ENCODE results near the gene RPL19. TPM values are rescaled to one million over a fixed set of nuclear protein-coding genes. Genes with fewer than 3 reads are reported as not detected.

The RPL19 gene
- total and polyA plus RNA-seq, 8 donors = 1,114 to 4,546 (median 2,476) TPM

DNA sequence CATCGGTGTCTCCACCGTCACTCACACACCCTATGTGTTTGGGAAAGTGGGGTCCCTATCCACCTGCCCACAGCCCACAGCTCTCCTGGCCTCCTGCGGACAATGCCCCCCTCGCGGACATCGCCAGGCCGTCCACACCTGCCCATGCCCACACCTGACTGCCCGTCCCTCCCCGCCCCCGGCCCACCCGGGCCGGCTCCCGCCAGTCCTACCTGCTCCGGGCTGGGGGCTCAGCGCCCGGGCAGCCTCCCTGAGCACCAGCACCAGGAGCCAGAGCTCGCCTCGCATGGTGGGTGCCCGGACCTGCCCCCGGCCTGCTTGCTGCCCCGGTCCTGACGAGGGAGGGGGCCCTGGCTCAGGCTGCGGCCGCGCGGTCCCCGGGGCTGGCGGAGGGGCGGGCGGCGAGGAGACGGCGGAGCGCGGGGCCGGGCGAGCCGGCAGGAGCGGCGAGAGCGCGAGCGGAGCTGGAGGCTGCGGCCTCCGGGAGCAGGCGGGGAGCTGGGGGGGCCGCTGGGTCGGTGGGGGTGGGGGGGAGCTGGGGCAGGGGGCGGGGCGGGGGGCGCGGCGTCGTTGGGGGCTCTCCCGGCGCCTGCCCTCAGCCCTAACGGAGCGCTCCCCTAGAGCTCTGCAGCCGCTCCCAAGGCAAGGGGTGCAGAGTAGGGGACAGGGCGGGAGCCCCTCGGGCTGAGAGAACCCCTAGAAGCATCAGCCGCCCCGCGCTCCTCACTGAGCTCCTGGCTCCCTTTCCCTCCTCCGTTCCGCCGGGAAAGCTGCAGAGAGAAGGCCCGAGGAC is 48.7 kb upstream of the RPL19 start, which contains the start of gene PLXDC1:
Gene PLXDC1 (minus strand): TSS at position 488 of the 793 bp plus-strand sequence. CDS start 200 bp downstream, at position 288.
- H3K27ac ChIP-seq = peak within 1 kb of the TSS; percentile 31 to 96 (median 90)
- peaks cover 21 to 42% (median 32%) of the 10 kb centered on the region in 4 donors for H3K4me1 ChIP-seq
- 1 to 8% (median 3%) methylated on average over 22 to 64 of the region's 68 CpGs for WGBS, 5 donors
- peak in 1 of 2 donors; percentile 69 for DNase-seq
- H3K9me3 ChIP-seq = no peaks in the 10 kb centered on the region
- peaks cover 0 to 33% (median 23%) of the 10 kb centered on the region in 3 donors for H3K27me3 ChIP-seq
- intact Hi-C loops (cut with DNase I; ENCODE audit: low total_unique reads) = loop anchor here (5.0 kb wide), 2 partner anchors 79 to 169 kb away; no protein-coding TSS in a partner anchor
- peak within 1 kb of the TSS; percentile 58 to 96 (median 66) for H3K4me3 ChIP-seq
- TF ChIP-seq, protein P1, sequence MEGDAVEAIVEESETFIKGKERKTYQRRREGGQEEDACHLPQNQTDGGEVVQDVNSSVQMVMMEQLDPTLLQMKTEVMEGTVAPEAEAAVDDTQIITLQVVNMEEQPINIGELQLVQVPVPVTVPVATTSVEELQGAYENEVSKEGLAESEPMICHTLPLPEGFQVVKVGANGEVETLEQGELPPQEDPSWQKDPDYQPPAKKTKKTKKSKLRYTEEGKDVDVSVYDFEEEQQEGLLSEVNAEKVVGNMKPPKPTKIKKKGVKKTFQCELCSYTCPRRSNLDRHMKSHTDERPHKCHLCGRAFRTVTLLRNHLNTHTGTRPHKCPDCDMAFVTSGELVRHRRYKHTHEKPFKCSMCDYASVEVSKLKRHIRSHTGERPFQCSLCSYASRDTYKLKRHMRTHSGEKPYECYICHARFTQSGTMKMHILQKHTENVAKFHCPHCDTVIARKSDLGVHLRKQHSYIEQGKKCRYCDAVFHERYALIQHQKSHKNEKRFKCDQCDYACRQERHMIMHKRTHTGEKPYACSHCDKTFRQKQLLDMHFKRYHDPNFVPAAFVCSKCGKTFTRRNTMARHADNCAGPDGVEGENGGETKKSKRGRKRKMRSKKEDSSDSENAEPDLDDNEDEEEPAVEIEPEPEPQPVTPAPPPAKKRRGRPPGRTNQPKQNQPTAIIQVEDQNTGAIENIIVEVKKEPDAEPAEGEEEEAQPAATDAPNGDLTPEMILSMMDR (IDR thresholded peaks at IDR 0.05) = no peak
- TF ChIP-seq POLR2A (IDR thresholded peaks at IDR 0.05) = no peak
- no peaks in the 10 kb centered on the region for H3K36me3 ChIP-seq

DNA sequence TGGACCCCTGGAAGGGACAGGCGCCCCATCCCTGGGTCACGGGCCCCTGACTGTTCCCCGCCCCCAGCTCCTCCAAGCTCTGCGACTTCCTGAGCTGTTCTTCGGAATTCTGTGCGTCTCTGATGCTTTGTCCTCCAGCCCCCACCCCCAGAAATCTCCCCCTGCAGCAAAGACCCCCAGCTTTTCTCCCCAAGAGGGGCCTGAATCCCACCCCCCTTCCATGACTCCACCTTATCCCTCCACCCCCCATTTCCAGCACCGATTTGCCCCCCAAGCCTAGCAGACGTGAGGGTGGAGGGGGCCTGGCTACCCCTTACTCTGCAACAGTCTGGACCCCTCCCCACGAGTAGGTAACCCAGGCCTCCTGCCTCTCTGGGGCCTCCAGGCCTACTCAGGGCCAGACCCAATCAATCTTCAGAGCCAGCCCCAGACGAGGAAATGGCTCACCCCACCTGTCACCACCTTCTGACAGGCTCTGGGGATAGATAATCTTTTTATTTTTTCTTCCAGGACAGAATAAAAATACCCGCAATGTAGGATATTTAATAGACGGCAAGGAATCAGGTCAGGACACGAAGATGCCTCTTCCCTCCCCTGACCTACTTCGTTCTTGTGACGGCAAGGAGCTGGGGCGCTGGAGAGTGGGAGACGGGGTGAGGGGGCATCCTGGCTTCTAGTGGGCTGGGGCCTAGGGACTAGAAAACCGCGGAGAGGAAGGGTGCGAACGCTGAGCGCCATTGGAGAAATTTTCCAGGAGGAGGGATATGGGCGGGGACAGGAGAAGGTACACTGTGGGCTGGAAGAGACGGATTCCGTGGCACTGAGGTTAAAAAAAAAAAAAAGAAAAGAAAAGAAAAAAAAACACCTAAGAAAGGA is 47.9 kb upstream of the RPL19 start:
- Histone ChIP-seq H3K4me3 (peak overlapping the region; percentile 58 to 96 (median 66)), H3K27ac (peak overlapping the region; percentile 31 to 96 (median 90)), H3K4me1 (peaks cover 21 to 42% (median 32%) of the 10 kb centered on the region in 4 donors), H3K36me3 (no peaks in the 10 kb centered on the region), H3K9me3 (no peaks in the 10 kb centered on the region), H3K27me3 (peaks cover 0 to 33% (median 23%) of the 10 kb centered on the region in 3 donors)
- DNase-seq = no peak
- TF ChIP-seq EP300 (IDR thresholded peaks at IDR 0.05) (no peak), POLR2A (IDR thresholded peaks at IDR 0.05) (no peak), POLR2AphosphoS5 (IDR thresholded peaks at IDR 0.05) (no peak)
- TF ChIP-seq, protein P1 (IDR thresholded peaks at IDR 0.05) = no peak
- intact Hi-C loops (cut with DNase I; ENCODE audit: low total_unique reads) = loop anchor here (5.0 kb wide), 2 partner anchors 80 to 170 kb away; no protein-coding TSS in a partner anchor
- WGBS, 5 donors = 9 to 13% (median 11%) methylated on average over 24 to 25 of the region's 25 CpGs

DNA sequence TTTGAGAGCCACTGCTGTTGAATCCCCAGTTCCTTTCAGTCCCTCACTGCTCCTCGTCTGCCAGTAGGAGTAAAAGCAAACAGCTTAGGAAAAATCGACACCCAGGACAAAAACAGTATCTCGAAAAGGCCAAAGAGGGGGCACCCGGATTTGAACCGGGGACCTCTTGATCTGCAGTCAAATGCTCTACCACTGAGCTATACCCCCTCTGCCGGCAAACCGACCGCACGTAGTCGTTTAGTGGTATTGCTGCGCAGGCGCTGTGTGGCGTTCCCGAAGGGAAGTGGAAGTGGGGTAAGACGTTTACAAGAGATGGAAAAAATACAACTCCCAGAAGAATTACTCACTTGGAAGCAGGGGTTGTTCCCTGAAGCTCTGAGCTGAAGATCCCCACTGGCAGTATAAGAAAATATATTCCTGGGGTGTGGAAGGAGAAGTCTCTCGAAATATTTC is 46.5 kb upstream of the RPL19 start:
- H3K4me3 ChIP-seq = peak overlapping the region; percentile 58 to 96 (median 66)
- WGBS, 5 donors = 0 to 1% (median 0%) methylated on average over 16 of the region's 16 CpGs
- H3K36me3 ChIP-seq = no peaks in the 10 kb centered on the region
- peaks cover 0 to 33% (median 23%) of the 10 kb centered on the region in 3 donors for H3K27me3 ChIP-seq
- DNase-seq = peak; percentile 95 to 96
- no peaks in the 10 kb centered on the region for H3K9me3 ChIP-seq
- TF ChIP-seq POLR2AphosphoS5 (IDR thresholded peaks at IDR 0.05) (peak in 2 of 3 donors; percentile 72 to 73), EP300 (IDR thresholded peaks at IDR 0.05) (no peak), POLR2A (IDR thresholded peaks at IDR 0.05) (no peak)
- TF ChIP-seq, protein P1 (IDR thresholded peaks at IDR 0.05) = no peak
- peak overlapping the region; percentile 77 to 96 (median 90) for H3K27ac ChIP-seq
- peaks cover 21 to 42% (median 32%) of the 10 kb centered on the region in 4 donors for H3K4me1 ChIP-seq
- intact Hi-C loops (cut with DNase I; ENCODE audit: low total_unique reads) = loop anchor here (5.0 kb wide), 2 partner anchors 81 to 171 kb away; no protein-coding TSS in a partner anchor

DNA sequence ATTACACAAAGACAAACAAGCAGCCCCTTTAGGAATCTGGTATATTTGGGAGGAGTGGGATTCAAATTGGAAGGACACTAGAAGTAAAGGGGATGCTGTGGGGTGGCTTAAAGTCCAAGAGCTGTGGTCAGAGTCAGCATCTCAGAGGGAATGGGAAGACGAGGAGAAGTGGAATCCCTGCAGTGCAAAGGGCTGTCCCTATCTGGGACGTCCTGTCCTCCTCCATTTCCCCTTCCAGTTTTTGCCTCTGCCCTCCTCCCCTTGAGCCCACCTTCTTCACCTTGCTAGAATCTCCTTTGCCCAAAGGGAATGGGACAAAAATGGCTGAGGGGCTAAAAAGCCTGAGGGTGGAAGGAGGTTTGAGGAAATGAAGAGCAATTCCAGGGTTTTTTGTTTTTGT is 44.4 kb upstream of the RPL19 start:
- Histone ChIP-seq H3K27ac (no peak overlapping the region), H3K4me3 (no peak overlapping the region), H3K9me3 (no peaks in the 10 kb centered on the region), H3K36me3 (no peaks in the 10 kb centered on the region), H3K27me3 (peaks cover 0 to 19% (median 18%) of the 10 kb centered on the region in 3 donors), H3K4me1 (peaks cover 21 to 38% (median 32%) of the 10 kb centered on the region in 4 donors)
- TF ChIP-seq POLR2AphosphoS5 (IDR thresholded peaks at IDR 0.05) (no peak), POLR2A (IDR thresholded peaks at IDR 0.05) (no peak), EP300 (IDR thresholded peaks at IDR 0.05) (no peak)
- TF ChIP-seq, protein P1 (IDR thresholded peaks at IDR 0.05) = no peak
- intact Hi-C loops (cut with DNase I; ENCODE audit: low total_unique reads) = no loop called here
- WGBS, 5 donors = 34 to 42% (median 38%) methylated on average over 2 of the region's 2 CpGs
- no peak for DNase-seq

All from stomach (tissue), 9 donors.